Activated CD4-positive, CD25-positive, alpha-beta regulatory T cell treated with anti-CD3 and anti-CD28 coated beads, Interleukin-2, amount 50 U/mL, for 24 hours (primary cell): ENCODE results near the gene CISH.

Experiments
- ATAC-seq, 2 donors: fragments of 150-1000 bp; cut with Tn5 transposase; one replicate each; pipeline ENCODE4 v1.10.0; 2021; ENCODE audit warnings: mild to moderate bottlenecking in 1 of 2, moderate library complexity in 1 of 2

The CISH gene

DNA sequence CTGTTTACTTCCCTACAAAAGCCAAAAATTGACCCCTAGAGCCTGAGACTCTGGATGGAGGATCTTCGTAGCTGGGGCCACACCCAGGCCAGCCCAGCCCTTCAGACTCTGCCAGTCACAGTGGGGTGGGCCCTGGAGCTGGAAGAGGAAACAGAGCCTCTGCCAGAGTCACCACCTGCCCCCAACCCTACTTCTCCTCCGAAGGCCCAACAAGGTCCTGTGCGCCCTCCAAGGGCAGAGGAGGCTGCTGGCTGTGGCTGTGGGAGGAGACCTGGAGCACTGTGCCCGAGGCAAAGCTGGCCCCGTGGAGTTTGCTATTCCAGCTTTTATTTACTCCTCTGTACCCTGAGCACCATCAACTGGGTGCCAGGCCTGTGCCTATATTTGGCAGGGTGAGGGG lies 19.0 kb downstream of the CISH start:
- ATAC-seq, result no peak

DNA sequence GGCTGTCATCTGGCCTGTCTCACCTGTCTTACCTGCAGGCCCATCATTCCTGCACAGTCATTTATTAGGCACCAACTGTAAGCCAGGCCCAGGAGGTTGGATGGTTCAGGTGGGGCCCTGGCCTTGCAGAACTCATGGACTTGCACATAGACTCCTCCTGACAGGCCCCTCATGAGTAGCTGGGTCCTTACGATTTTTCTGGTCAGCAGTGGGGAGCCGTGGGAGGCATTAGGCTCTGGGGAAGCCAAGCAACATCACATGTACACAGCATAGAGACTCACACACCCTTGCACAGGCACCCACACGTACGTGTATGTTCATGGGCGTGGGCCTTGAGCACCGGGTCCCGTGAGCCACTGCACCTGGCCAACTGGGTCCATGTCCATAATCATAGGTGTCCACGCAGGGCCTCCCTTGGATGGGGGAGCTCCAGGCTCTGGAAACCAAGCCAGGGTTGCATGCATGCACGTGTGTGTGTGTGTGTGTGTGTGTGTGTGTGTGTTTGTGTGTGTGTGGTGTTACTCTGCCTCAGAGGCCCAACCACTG lies 20.3 kb downstream of the CISH start:
- peak; percentile 2 to 9 for ATAC-seq

DNA sequence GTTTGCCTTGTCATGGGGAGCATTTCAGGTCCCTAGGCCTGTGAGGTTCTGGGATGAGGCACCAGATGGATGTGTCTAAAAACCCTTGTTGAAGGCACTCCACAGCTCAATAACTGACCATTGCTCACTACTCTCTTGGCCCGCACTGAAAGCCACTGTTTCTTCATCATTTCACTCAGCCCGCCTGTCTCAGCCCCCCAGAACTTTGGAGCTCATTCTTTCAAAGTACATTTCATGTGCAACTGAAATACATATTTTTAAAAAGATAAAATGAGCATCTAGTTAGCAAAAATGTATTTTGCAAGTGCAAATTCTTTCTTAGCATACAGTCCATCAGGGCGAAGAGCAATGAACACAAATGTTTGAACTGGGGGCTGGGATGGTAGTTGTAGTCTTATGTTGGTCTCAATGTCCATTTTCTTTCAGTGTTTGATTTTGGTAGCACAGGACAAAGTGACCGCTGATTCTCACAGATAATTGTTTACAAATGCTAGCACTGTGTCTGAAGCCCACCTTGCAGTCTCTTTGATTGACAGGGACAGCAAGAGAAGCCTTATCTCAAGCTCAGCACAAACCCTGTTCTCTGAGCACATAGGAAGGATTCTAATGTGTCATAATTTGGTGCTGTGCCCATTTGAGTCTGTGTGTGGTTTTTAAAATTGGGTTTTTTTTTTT lies 22.7 kb downstream of the CISH start:
- ATAC-seq, result no peak

DNA sequence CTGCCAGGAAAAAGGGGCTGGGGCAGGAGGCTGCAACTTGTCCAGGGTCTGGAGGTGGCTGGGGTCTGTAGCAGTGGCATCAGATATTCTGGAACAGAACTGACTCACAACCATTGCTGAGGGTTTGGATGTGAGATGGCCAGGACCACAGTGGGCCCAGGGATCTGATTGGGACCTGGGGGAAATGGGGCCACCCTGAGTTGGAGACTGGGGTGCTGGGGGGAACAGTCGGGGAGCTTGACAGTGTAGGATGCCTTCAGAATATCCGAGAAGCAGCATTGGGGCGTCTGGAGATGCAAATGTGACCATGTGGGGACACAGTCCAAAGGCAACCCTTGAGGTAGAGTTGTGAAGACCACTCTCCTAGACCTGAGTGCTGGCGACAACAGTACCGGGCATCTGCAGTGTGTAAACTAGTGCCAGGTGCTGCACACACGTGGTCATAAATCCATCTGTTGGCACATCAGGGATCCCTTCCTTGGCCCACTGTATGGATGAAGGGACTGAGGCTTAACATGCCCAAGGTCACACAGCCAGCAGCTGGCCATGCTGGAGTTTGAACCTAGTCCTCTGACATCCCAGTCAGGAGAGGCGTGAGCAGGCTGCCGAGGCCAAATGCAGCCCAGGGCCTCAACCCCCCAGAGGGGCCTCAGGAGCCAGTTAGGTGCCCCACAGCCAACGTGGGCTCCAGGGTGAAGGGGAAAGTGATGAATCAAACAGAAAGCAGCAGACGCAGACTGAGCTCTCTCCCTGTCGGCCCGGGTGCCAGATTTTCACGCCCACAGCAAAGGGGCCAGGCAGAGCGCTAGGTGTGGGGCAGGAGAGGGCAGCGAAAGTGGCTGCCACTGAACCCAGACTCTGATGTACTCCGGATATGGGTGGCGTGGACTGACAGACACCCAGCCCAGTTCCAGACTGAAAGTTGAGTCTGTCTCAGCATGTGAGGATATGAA lies 23.5 kb downstream of the CISH start:
- ATAC-seq, result peak; percentile 49 to 62

DNA sequence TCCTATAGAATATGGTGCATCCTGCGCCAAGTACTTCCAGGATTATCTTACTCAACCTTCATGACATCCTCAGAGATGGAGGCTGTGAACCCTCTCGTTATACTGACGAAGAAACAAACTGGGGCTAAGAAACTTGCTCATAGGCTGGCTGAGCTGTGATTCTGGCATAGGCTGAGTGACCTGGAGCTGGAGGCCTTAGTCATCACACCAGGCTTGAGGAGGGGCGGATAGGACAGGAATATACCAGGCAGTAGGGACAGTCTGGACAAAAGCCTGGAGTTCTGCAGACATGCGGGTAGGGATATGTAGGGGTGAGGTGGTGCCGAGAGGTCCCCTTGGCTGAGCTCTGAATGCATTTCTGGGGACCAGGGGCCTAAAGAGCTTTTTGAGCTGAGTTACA lies 24.2 kb downstream of the CISH start:
- ATAC-seq, result no peak

DNA sequence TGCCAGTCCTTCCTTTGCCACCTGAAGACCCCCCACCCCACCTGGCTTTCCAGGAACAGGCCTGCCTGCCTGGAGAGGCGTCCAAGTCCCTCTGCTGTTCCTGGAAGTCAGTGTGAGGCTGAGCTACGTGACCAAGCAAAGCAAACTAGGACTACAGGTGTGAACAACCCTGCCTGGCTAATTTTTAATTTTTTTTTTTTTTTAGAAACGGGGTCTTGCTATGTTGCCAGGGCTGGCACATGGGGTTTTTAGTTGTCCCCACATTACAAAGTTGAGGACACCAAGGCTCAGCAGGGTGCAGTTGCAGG lies 24.9 kb downstream of the CISH start:
- ATAC-seq, result no peak

DNA sequence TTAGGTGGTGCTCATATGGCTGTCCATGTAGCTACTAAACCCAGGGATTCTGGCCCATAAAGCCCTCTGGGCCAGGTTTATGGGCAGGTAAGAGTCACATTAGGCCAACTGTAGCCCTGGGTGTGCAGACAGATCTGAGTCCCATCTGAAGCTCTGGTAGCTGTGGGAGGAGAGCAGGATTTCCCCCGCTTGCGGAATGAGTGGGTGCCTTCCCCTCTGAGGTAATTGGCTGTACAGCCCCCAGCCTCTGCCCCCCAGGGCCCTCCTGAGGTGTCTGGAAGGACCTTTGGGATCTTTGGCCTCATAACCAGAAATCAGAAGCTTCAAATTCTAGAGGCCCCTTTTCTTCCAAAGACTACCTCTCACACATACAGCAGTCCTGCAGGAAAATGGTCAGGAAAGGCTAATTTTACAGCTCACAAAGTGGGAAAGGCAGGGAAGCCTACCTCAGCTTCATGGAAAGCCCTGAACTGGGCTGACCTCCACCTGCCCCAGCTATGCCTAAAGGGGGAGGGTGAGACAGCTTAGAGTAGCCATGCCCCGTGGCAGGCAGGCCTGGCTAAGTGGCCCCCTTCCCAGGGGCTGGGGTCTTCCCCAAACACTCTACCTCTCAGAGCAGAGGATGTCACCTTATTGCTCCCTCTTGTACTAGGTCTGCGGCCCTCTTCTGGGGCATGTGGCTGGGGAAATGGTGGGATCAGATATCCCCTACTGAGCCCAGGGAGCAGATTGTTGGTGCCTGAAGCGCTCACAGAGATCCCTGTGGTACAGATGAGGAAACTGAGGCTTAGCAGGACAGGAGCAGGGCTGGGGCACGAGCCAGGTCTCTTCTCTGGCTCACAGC lies 25.4 kb downstream of the CISH start:
- no peak for ATAC-seq

DNA sequence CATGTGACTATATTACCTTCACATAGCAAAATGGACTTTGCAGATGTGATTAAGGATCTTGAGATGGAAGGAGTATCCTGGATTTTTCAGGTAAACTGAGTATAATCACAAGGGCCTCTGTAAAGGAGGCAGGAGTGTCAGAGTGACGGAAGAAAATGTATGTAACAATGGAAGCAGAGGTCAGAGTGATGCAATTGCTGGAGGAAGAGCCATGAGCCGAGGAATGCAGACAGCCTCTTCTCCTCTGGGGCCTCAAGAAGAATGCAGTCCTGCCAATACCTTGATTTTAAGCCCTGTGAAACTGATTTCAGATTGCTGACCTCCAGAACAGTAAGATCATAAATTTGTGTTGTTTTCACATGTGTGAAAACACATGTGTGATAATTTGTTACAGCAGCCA lies 27.2 kb downstream of the CISH start:
- no peak for ATAC-seq

DNA sequence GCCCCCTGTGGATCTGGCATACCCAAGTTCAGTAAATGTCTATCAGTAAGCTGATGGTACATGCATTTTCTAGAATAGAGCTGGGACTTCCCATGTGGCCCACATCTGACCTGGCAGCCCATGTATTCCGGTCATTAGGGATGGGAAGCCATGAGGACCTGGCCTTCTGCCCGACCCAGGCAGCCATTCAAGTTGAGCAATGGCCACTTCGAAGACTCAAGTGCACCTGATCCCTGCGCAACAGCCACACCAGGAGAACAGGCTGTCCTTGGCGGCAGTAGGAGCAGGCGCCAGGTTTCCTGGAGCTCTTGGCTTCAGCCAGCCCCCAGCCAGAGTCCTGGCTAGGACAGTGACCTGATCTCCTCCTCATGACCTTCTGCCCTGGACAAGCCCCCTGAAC lies 27.7 kb downstream of the CISH start:
- ATAC-seq, result no peak

DNA sequence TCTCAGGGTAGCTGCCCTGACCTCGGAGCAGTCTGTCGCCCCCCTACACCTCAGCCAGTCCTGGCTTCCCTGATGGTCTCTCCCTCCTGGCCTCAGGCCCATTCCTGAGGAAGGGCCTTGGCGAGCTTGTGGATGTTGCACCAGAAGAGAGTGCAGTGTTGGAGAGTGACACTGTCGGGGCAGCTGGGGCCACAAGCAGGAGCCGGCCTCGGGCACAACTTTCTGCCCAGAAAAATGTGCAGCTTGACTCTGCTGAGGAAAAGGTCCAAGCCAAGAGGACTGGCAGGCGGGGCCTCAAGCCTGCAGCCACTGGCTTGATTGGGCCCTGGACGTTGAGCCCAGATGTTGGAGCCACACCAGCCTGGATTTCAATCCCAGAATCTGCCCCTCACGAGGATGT lies 29.5 kb downstream of the CISH start:
- ATAC-seq, result no peak

DNA sequence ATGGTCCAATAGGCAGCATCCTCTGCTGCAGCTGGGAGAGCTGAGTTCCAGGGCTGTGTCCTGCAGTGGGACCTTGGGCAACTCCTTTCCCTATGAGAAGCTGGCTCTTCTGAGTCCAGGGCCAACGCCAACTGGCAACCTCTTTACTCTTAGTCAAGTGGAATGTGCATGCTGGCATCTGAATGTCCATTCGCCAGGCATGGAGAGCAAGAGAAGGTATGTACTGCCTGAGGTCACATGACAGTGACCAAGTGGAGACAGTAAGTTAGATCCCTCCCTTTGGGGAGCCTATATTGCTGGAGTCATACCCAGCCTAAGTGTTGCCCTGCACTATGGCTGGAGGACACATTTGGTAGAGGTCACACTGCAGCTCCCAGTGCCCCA lies 30.1 kb downstream of the CISH start:
- ATAC-seq, result no peak

DNA sequence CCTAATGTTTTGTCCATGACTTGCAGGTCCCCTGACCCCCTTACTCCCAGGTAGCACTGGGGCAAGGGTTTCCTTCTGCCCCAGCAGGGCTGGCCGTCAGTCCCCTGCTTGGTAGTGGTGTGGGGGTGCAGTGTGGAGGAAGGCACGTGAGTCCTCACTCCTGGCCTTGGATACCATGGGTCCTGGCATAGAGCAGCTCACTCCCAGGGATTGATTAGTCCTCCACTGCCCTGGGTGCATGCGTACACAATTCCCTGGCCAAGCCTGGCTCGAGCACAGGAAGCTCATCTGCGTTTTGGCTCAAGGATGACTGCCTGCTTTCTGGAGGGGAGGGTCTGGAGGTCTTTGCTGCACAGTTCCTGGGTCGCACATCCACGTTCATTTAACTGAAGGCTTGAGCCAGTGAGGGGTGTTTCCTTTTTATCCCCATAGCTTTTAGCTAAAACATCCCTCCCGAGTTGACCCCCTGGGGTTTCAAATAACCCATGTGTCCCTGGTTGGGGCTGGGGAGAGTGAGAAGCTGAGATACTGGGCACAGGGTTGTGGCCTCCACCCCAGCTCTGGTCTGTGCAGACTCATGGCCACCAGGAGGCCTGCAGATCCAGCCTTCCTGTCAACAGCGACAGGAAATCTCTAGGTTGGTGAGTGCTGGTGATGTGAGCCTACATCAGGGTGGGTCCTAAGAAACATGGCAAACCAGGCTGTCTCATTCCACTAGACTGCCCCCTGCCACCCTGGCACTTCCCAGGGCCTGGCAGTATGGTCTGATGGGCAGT lies 30.7 kb downstream of the CISH start:
- peak in 1 of 2 donors; percentile 42 for ATAC-seq

DNA sequence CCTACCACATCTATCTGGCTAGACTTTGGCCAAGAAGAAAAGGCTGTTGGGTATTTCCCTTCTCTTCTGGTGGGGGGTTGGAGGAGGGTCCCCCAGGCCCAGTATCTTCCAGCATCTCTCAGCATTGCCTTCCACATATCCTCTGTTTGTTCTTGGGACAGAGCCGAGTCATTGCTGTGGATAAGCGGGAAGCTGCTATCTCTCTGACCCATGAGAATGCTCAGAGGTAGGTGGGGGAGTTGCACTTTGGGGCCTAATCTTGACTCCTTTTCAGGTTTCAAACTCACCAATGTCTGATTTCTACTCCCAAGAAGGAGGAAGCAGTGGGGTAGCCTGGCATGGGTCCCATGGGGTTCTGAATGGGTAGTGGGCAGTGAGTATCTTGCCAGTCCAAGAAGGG lies 34.2 kb downstream of the CISH start:
- ATAC-seq, result no peak

DNA sequence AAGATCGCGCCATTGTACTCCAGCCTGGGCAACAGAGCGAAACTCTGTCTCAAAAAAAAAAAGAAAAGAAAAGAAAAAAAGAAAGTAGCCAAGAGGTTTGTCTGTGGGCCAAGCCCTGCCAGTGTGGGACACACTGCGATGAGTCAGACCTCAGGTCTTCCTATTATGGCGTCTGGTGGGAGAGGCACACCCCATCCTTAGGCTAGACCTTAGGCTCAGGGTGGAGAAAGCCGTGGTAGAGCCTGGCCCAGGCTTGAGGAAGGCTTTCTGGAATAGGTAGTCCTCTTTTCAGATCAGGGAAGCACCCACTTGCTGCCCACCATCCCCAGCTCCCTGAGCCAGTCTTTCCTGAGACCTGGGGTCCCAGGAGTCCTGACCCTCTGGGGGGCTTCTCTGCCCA lies 36.2 kb downstream of the CISH start:
- ATAC-seq, result no peak

DNA sequence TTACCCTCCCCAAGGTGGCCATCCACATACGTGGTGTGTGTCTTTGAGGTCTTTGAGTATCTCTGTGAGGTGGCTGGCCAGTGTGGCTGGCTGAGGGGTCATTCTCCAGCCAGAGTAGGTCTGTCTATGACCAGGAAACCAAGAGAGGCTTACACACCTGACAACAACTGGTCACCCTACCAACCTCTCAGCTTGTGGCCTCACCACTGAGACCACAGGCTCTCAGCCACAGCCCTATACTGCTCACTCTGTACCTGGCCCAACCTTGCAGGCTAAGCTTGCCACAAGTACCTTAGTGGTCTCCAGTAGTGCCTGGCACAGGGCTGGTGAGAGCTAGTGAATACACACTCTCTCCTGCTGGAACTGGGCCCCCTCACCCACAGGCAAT lies 37.1 kb downstream of the CISH start:
- no peak for ATAC-seq

DNA sequence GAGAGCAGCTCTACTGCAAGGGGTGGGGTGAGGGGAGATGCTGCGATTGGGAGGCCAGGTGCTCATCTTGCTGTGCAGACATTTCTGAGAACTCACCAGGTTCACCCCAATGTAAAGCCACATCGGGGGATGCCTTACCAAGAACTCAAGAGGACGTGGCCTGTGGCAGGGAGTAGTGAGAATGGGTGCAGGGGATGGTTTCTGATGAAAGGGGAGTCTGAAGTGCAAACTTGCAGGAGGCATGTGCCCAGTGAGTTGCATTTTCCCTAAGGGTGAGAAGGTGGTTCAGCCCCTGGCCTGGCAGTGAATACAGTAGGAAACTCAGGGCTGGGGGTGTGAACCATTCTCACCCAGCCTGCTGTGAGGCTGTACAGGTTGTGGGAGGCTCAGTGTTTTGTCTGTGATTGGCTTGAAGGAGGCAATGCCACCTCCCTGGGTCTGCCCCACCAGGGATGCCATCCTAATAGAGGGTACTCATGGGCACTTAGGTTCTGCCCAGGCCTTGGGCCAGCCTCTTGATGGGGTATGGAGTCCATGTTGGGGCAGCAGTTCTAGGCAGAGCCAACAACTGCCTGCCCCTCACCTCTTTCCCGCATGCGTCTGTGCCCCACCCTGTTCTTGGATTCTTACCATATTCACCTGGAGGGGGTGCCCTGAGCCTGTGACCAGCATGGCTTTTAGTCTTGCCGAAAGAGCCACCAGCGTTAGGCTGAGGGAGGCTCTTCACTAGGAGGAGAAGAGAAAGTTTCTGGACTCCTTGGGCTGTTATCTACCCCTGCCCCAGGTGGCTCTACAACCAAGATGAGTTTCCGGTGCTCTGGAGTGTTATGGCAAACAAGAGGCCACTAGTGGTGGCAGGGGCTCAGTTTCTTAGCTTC lies 37.8 kb downstream of the CISH start:
- peak; percentile 57 to 63 for ATAC-seq

DNA sequence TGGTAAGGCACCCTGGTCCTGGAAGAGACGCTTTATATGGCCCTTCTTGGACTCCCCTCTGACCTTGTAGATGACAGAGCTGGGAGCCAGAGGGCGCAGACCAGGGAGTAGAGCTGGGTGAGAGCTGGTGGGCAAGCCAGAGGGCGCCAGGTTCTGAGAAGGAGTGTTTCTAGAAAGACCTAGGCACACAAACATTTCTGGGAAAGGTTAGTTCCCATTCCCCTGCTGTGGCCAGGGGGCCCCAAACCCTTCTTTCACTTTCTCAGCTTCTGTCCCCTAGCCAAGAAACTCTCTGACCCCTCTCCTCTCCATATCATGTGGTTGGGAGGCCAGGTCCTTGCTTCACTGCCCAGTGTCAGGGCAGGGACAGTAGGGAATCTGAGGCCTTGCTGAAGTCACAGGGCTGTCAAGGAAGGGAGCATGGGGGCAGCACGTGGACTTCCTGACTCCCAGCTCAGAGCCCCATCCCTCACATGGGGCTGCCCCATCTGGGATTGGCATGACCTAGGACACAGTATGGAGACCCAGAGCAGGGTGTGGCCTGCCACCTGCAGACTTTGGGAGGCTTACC lies 38.7 kb downstream of the CISH start:
- ATAC-seq, result peak in 1 of 2 donors; percentile 11

DNA sequence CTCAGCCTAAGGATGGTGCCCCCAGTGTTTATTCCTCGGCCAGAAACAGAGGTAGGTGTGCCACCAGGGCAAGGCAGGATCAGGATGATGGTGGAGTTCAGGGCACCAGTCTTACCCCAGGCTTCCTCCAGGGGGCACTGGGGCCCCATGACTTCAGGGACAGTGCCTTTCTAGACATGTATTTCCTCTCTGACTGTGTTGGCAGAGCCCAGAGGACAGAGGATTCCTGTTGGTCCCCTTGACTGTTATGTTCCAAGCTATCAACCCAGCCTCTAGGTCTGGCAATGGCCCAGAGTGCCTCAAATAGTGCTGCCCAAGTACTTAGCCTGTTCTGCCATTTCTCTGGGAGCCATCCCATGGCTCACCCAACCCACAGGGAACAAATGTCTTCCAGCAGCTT lies 39.4 kb downstream of the CISH start:
- ATAC-seq, result peak; percentile 15 to 19

DNA sequence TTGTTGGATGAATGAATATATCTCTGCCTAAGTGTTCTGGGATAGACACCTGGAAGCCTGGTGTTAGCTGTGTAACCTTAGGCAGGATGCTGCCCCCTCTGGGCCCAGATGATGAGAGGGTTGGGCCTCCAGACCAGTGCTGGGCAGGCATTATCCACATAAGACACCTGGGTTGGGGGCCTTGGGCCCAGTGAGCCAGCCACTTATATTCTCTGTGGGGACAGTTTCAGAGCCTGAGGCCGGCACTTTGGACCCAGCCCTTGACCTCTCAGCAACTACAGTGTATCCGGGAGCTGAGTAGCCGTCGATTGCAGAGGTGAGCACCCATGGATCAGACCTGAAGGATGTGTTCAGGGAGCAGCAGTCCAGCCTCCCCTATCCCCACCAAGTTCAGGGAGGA lies 40.1 kb downstream of the CISH start:
- no peak for ATAC-seq

DNA sequence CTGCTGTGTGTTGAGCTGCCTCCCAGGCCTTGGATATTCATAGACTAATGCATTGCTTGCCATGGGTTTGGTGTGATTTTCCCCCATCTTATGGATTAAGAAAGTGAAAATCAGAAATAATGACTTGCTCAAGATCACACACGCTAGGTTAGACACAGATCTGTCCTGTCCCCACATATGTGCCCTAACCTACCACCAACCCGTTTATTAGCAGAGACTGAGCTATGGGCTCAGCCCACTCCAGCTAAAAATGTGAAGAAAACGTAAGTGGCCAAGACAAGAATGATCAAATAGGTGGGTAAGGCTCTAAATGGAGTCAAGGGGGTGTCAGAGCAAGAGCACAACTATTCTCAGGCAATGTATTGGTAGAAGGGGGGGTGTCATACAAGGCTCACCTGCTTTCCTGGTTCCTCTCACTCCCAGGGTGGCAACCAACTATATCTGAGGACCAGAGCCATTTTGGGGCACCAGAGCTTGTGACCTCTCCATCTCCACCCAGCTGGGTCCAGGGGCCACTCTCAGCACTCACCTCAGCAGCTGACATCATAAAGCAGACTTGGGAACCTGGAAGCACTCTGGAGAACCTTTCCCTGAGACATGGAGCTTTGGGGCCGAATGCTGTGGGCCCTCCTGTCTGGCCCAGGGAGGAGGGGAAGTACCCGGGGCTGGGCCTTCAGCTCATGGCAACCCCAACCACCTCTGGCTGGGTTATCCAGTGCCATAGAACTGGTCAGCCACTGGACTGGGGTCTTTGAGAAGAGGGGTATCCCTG lies 40.9 kb downstream of the CISH start:
- ATAC-seq, result no peak
